Neuronal stem cell (in vitro differentiated cells): ENCODE data around the gene SCAMP5.

Experiments used
- DNase-seq: peaks from one replicate; pipeline ENCODE4 v3.0.0-alpha.2; 2013; ENCODE audit warnings: low spot score
- H2AFZ ChIP-seq: one replicate; pipeline ENCODE4 v1.6.1; 2013; ENCODE audit warnings: mild to moderate bottlenecking, low read length, inconsistent platforms
- H2AK5ac ChIP-seq: 2 replicates; pipeline ENCODE4 v1.6.1; 2013; ENCODE audit warnings: low read depth, mild to moderate bottlenecking, inconsistent platforms, low read length, moderate library complexity, mixed read lengths
- H2BK120ac ChIP-seq: 2 replicates; pipeline ENCODE4 v1.6.1; 2013; ENCODE audit warnings: low read depth, mild to moderate bottlenecking, inconsistent platforms, low read length, moderate library complexity, mixed read lengths
- H2BK12ac ChIP-seq: one replicate; pipeline ENCODE4 v1.6.1; 2013; ENCODE audit warnings: low read length, inconsistent platforms
- H2BK15ac ChIP-seq: 2 replicates; pipeline ENCODE4 v1.6.1; 2013; ENCODE audit warnings: mild to moderate bottlenecking, low read length, inconsistent platforms, mixed read lengths
- H2BK5ac ChIP-seq: one replicate; pipeline ENCODE4 v1.6.1; 2013; ENCODE audit warnings: inconsistent platforms, mild to moderate bottlenecking, low read length, moderate library complexity
- H3K14ac ChIP-seq: one replicate; pipeline ENCODE4 v1.6.1; 2013; ENCODE audit warnings: low read length, inconsistent platforms
- H3K18ac ChIP-seq: 2 replicates; pipeline ENCODE4 v1.6.1; 2013; ENCODE audit warnings: low read length, inconsistent platforms
- H3K23ac ChIP-seq: 2 replicates; pipeline ENCODE4 v1.6.1; 2013; ENCODE audit warnings: low read depth, mild to moderate bottlenecking, mixed read lengths, low read length, inconsistent platforms; ENCODE audit not compliant: poor library complexity
- H3K27ac ChIP-seq: replicated peaks from 3 replicates; pipeline ENCODE4 v1.5.1; 2013; ENCODE audit warnings: low read length, inconsistent platforms
- H3K27me3 ChIP-seq, 3 experiments: 2 replicates each; pipeline ENCODE4 v1.6.1; 2013; ENCODE audit warnings: low read length in 3 of 3, mild to moderate bottlenecking in 2 of 3, inconsistent platforms in 1 of 3, low read depth in 1 of 3, mixed read lengths in 1 of 3, moderate library complexity in 1 of 3; ENCODE audit not compliant: control insufficient read depth in 3 of 3, insufficient read depth in 3 of 3
- H3K36me3 ChIP-seq, 2 donors: replicated peaks in 1 of 2; 2 replicates each; pipeline ENCODE4 v1.6.1; 2013; ENCODE audit warnings: low read length in 2 of 2; ENCODE audit not compliant: control insufficient read depth in 2 of 2, insufficient read depth in 2 of 2
- H3K4ac ChIP-seq: 2 replicates; pipeline ENCODE4 v1.6.1; 2013; ENCODE audit warnings: inconsistent platforms, mild to moderate bottlenecking, low read length, moderate library complexity
- H3K4me1 ChIP-seq, 2 donors: 1 replicate in 1 of 2; 2 replicates in 1 of 2; pipeline ENCODE4 v1.6.1; 2013; ENCODE audit warnings: low read length in 2 of 2, low read depth in 1 of 2; ENCODE audit not compliant: control insufficient read depth in 2 of 2, insufficient read depth in 1 of 2
- H3K4me2 ChIP-seq: one replicate; pipeline ENCODE4 v1.6.1; 2013; ENCODE audit warnings: mild to moderate bottlenecking, low read length, inconsistent platforms; ENCODE audit not compliant: insufficient read depth, poor library complexity, severe bottlenecking
- H3K4me3 ChIP-seq, 2 donors: 2 replicates each; pipeline ENCODE4 v1.5.1; 2013; ENCODE audit warnings: low read length in 2 of 2, mild to moderate bottlenecking in 2 of 2, inconsistent platforms in 1 of 2, moderate library complexity in 1 of 2
- H3K79me1 ChIP-seq: one replicate; pipeline ENCODE4 v1.6.1; 2013; ENCODE audit warnings: low read depth, mild to moderate bottlenecking, inconsistent platforms, low read length, moderate library complexity
- H3K9ac ChIP-seq: one replicate; pipeline ENCODE4 v1.6.1; 2013; ENCODE audit warnings: mild to moderate bottlenecking, low read depth, low read length, inconsistent platforms; ENCODE audit not compliant: poor library complexity
- H3K9me3 ChIP-seq, 2 donors: replicated peaks in 1 of 2; 2 replicates each; pipeline versions ENCODE3 to v1.6.1; 2013; ENCODE audit warnings: low read length in 2 of 2, mild to moderate bottlenecking in 2 of 2, inconsistent platforms in 1 of 2, low read depth in 1 of 2, mixed read lengths in 1 of 2, moderate library complexity in 1 of 2; ENCODE audit not compliant: control insufficient read depth in 2 of 2, insufficient read depth in 1 of 2
- H4K8ac ChIP-seq: one replicate; pipeline ENCODE4 v1.6.1; 2013; ENCODE audit warnings: low read depth, mild to moderate bottlenecking, inconsistent platforms, low read length, moderate library complexity
- H4K91ac ChIP-seq: one replicate; pipeline ENCODE4 v1.6.1; 2013; ENCODE audit warnings: low read length, low read depth, mild to moderate bottlenecking, inconsistent platforms; ENCODE audit not compliant: poor library complexity
- whole genome bisulfite sequencing, 2 donors: extraction: QIAGEN DNeasy Blood & Tissue Kit; methylation state at CpG; one replicate each; pipeline ENCODE4 v1.1.7; 2013; ENCODE audit warnings: missing lambda C conversion rate in 2 of 2, mixed read lengths in 1 of 2; ENCODE audit not compliant: insufficient read length in 2 of 2, insufficient replicate concordance in 1 of 2; ENCODE audit errors: extremely low coverage in 2 of 2; 5-methylcytosine and 5-hydroxymethylcytosine counted together

SCAMP5 gene

GRCh38 chr15:74962671-74963070, 32.7 kb upstream of the SCAMP5 start:
- Histone ChIP-seq H3K79me1 (no peaks in the 10 kb centered on the region), H2BK15ac (no peak overlapping the region), H3K4me1 (peaks cover 6 to 12% of the 10 kb centered on the region in 2 donors), H3K27me3 (peaks cover 12 to 52% (median 32%) of the 10 kb centered on the region in 3 experiments), H2AK5ac (no peak overlapping the region), H3K27ac (no peak overlapping the region), H3K36me3 (no peaks in the 10 kb centered on the region), H3K14ac (no peak overlapping the region), H3K9ac (no peak overlapping the region), H4K91ac (no peak overlapping the region), H2BK5ac (no peak overlapping the region), H2AFZ (no peak overlapping the region), H3K4me2 (no peak overlapping the region), H3K23ac (no peak overlapping the region), H3K4ac (no peak overlapping the region), H4K8ac (no peak overlapping the region), H3K9me3 (no peaks in the 10 kb centered on the region), H3K18ac (no peak overlapping the region), H2BK120ac (no peak overlapping the region), H3K4me3 (no peak overlapping the region), H2BK12ac (no peak overlapping the region)
- no peak for DNase-seq
- WGBS, 2 donors: no CpG with 5 or more reads among the region's 2 CpGs

- no peak overlapping the region for H3K14ac ChIP-seq
- no peak overlapping the region for H3K9ac ChIP-seq
- peaks cover 5 to 9% of the 10 kb centered on the region in 2 donors for H3K4me1 ChIP-seq
- H3K36me3 ChIP-seq: no peaks in the 10 kb centered on the region
- no peak overlapping the region for H2BK12ac ChIP-seq
- no peak overlapping the region for H2BK15ac ChIP-seq
- no peak overlapping the region for H3K27ac ChIP-seq
- no peak overlapping the region for H3K4me2 ChIP-seq
- no peak overlapping the region for H4K8ac ChIP-seq
- DNase-seq: no peak
- no peak overlapping the region for H3K4ac ChIP-seq
- H3K4me3 ChIP-seq: no peak overlapping the region
- H4K91ac ChIP-seq: no peak overlapping the region
- no peak overlapping the region for H2BK5ac ChIP-seq
- no peak overlapping the region for H3K23ac ChIP-seq
- H3K9me3 ChIP-seq: no peaks in the 10 kb centered on the region
- no CpG with 5 or more reads among the region's 4 CpGs for WGBS, 2 donors
- H2BK120ac ChIP-seq: no peak overlapping the region
- no peak overlapping the region for H2AK5ac ChIP-seq
- H3K18ac ChIP-seq: no peak overlapping the region
- H3K79me1 ChIP-seq: no peaks in the 10 kb centered on the region
- H2AFZ ChIP-seq: no peak overlapping the region
- H3K27me3 ChIP-seq: peaks cover 9 to 47% (median 26%) of the 10 kb centered on the region in 3 experiments
Measured at GRCh38 chr15:74963213-74963612, 32.1 kb upstream of the SCAMP5 start.

GRCh38 chr15:74964794-74965193, 30.6 kb upstream of the SCAMP5 start:
- Histone ChIP-seq H2BK5ac (no peak overlapping the region), H2BK15ac (no peak overlapping the region), H3K14ac (no peak overlapping the region), H3K4ac (no peak overlapping the region), H2BK120ac (no peak overlapping the region), H2AK5ac (no peak overlapping the region), H2AFZ (peak overlapping the region; percentile 73), H3K4me3 (no peak overlapping the region), H3K9ac (no peak overlapping the region), H3K23ac (no peak overlapping the region), H3K9me3 (no peaks in the 10 kb centered on the region), H4K91ac (no peak overlapping the region), H3K4me2 (no peak overlapping the region), H3K27ac (no peak overlapping the region), H2BK12ac (no peak overlapping the region), H3K4me1 (no peaks in the 10 kb centered on the region), H3K18ac (no peak overlapping the region), H4K8ac (no peak overlapping the region), H3K27me3 (peaks cover 0 to 31% (median 11%) of the 10 kb centered on the region in 3 experiments), H3K36me3 (no peaks in the 10 kb centered on the region), H3K79me1 (no peaks in the 10 kb centered on the region)
- no peak for DNase-seq
- WGBS, 2 donors: no CpG with 5 or more reads among the region's 3 CpGs

- DNase-seq: no peak
- H3K4ac ChIP-seq: no peak overlapping the region
Measured at GRCh38 chr15:74967670-74968069, 27.7 kb upstream of the SCAMP5 start.

More at GRCh38 chr15:74967670-74968069, 27.7 kb upstream of the SCAMP5 start:
- H3K9ac ChIP-seq: no peak overlapping the region
- no peak overlapping the region for H3K4me2 ChIP-seq
- H3K79me1 ChIP-seq: no peaks in the 10 kb centered on the region
- H3K4me1 ChIP-seq: no peaks in the 10 kb centered on the region
- H3K23ac ChIP-seq: no peak overlapping the region
- no peak overlapping the region for H2BK5ac ChIP-seq
- H2BK15ac ChIP-seq: no peak overlapping the region
- no peak overlapping the region for H2BK120ac ChIP-seq
- H2AFZ ChIP-seq: no peak overlapping the region
- no CpG with 5 or more reads among the region's 5 CpGs for WGBS, 2 donors
- no peak overlapping the region for H3K27ac ChIP-seq
- no peak overlapping the region for H2AK5ac ChIP-seq
- H2BK12ac ChIP-seq: no peak overlapping the region
- no peak overlapping the region for H3K18ac ChIP-seq
- no peak overlapping the region for H3K14ac ChIP-seq
- no peak overlapping the region for H4K91ac ChIP-seq
- H3K27me3 ChIP-seq: peaks cover 0 to 8% (median 2%) of the 10 kb centered on the region in 3 experiments
- H3K9me3 ChIP-seq: no peaks in the 10 kb centered on the region
- no peak overlapping the region for H3K4me3 ChIP-seq
- no peak overlapping the region for H4K8ac ChIP-seq
- H3K36me3 ChIP-seq: no peaks in the 10 kb centered on the region
